ENCODE results near the gene TRMT10B. TPM values are rescaled to one million over a fixed set of nuclear protein-coding genes. Genes with fewer than 3 reads are reported as not detected.
"Not testable (repeated sequence)": the region's sequence is repeated elsewhere in the genome, so short reads cannot be mapped to it uniquely, and the experiment has no call there.

TRMT10B gene
- polyA plus RNA-seq, 3 donors from 2014 or later: 7.8 to 11.9 (median 9.2) TPM

DNA sequence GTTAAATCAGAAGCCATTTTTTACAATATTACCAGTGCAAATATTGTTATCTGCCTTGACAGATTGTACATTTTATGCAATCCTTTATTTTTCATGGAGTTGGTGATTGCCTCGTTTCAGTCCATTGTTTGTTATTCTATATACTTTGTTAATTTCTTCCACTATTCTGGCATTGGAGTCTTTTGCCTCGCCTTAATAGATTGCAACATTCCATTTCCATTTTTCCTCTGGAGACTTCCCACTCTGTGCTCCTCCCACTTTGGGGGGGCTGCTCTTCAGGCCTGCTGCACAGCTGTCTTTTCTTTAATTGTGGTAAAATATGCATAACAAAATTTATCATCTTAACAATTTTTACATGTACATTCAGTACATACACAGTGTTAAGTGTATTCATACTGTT is 42.6 kb downstream of the TRMT10B start:
- peaks cover 0 to 12% (median 0%) of the 10 kb centered on the region in 3 donors for H3K36me3 Mint-ChIP-seq
- peaks cover 9 to 11% of the 10 kb centered on the region in 2 donors for H3K4me1 Mint-ChIP-seq
- DNase-seq: no peak
- H3K27ac Mint-ChIP-seq: no peak overlapping the region
- no peak overlapping the region for H3K4me3 Mint-ChIP-seq
- peaks cover 6 to 18% (median 12%) of the 10 kb centered on the region in 3 donors for H3K27me3 Mint-ChIP-seq (ENCODE audit: low read depth in 3 of 3)
- no peaks in the 10 kb centered on the region for H3K9me3 Mint-ChIP-seq

DNA sequence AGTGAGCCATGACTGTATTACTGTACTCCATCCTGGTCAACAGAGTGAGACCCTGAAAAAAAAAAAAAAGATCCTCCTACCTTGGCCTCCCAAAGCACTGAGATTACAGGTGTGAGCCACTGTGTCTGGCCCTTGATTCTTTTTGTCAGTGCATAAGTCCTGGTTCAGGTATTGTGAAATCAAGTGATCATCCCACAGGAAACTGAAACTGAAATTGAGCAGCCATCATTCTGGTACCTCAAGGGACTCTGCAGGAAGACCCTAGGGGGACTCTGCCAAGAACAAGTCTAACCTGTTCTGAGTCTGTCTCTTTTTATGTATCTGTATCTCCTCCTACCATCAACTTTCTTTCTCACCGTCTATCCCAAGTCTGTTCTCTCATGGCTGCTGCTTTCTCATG is 45.1 kb downstream of the TRMT10B start:
- Mint-ChIP-seq H3K27ac (no peak overlapping the region), H3K36me3 (peaks cover 0 to 9% (median 0%) of the 10 kb centered on the region in 3 donors), H3K9me3 (no peaks in the 10 kb centered on the region), H3K4me3 (peak overlapping the region in 2 of 5 donors; percentile 89 to 91), H3K27me3 (ENCODE audit: low read depth in 3 of 3) (peaks cover 6 to 18% (median 11%) of the 10 kb centered on the region in 3 donors), H3K4me1 (peaks cover 31% of the 10 kb centered on the region in 2 donors)
- DNase-seq: no peak

DNA sequence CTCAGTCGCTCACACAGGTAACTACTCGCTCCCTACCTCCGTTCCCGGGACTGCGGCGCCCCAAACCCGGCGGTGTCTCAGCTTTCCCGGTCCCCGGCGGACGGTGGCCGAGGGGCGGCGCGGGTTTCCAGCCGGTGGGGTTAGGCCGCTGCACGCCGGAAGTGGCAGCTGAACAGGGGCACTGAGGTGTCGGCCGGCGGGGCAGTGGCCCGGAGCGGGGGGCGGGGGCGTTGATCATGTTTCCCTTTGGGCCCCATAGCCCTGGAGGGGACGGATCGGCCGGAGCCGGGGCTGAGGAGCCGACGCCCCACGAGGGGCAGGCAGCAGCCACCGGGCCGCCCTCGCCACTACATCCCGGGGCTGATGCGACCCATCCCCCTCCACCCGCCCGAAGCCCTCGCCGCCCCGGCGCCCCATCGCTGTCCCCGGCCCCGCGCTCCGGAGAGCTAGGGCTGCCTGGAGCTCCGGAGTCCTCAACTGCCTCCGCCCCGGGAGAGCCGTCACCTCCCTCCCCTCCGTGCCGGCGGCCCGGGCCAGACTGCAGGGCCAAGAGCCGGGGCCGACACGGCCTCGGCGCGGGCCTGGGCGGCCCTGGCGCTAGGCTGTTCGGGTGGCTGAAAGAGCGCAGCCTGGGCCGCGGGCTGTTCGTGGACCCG is 47.2 kb downstream of the TRMT10B start, which contains the start of gene DCAF10:
TSS of gene DCAF10 (plus strand) at position 167 of the 656 bp plus-strand sequence. CDS start at position 237, 70 bp downstream.
- peak within 1 kb of the TSS; percentile 89 to 94 (median 91) for H3K4me3 Mint-ChIP-seq
- peaks cover 35 to 51% of the 10 kb centered on the region in 2 donors for H3K4me1 Mint-ChIP-seq
- H3K36me3 Mint-ChIP-seq: peaks cover 0 to 9% (median 0%) of the 10 kb centered on the region in 3 donors
- H3K27ac Mint-ChIP-seq: peak within 1 kb of the TSS; percentile 83 to 96 (median 94)
- H3K27me3 Mint-ChIP-seq (ENCODE audit: low read depth in 3 of 3): peaks cover 6 to 16% (median 11%) of the 10 kb centered on the region in 3 donors
- no peaks in the 10 kb centered on the region for H3K9me3 Mint-ChIP-seq
- peak; percentile 89 to 90 (median 89) for DNase-seq

GRCh38 chr9:37801287-37801850 is 47.8 kb downstream of the TRMT10B start:
- Mint-ChIP-seq H3K27ac (peak overlapping the region; percentile 79 to 89 (median 84)), H3K9me3 (no peaks in the 10 kb centered on the region), H3K4me3 (peak overlapping the region; percentile 82 to 94 (median 89)), H3K36me3 (peaks cover 0 to 6% (median 0%) of the 10 kb centered on the region in 3 donors), H3K4me1 (peaks cover 38 to 56% of the 10 kb centered on the region in 2 donors), H3K27me3 (ENCODE audit: low read depth in 3 of 3) (peaks cover 6 to 14% (median 8%) of the 10 kb centered on the region in 3 donors)
- no peak for DNase-seq

DNA sequence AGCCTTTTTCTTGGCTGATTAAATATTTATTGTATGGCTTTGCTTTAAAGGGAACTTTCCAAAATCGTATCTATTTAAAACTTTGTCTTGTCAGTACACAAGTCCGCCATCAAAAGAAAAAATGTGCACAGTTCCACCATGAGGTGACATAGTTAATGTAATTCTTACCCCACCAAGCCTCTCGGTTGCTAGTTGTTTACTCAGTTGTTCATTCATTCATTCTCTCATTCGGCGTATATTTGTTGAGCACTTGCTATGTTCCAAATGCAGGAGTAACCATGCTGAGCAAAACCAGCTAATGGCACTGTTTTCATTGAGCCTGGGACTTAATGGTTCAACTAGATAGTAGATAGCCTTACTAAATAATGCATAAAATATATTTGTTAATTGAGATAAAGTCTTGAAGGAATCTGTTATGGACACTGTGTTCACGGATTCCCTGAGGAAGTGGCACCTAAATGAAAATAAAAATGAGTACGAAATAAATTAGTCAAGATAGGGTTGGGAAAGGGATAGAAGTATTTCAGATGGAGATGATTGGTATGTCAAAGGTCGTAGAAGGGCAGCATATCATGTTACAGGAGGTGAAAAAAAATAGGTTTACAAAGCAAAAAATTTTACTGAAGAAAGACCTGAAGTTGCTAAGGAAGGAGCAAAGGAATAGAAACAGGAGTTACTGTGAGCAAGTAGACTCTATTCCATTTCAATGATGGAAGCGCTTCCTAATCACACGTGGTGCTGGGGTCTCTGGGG is 48.5 kb downstream of the TRMT10B start:
- no peak for DNase-seq
- Mint-ChIP-seq H3K36me3 (no peaks in the 10 kb centered on the region), H3K4me1 (peaks cover 38 to 62% of the 10 kb centered on the region in 2 donors)

DNA sequence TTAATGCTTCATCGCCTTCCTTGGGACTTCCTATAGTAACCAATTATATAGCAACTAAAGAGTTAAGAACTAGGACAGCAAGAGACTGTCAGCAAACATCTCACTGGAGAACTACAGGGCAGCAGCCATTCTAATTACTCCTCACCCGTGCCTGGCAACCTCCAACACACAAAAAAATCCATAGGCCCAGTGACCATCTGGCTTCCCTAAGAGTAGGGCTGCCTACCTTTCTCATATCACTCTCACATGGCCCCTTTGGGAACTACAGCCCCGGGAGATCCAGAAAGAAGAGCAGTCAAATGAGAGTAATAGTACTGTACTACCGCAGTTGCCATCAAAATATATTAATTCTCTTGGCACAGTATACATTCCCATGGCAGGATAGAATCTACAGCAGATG is 52.7 kb downstream of the TRMT10B start:
- peaks cover 0 to 1% (median 0%) of the 10 kb centered on the region in 3 donors for H3K36me3 Mint-ChIP-seq
- no peak overlapping the region for H3K4me3 Mint-ChIP-seq
- no peaks in the 10 kb centered on the region for H3K9me3 Mint-ChIP-seq
- DNase-seq: no peak
- H3K4me1 Mint-ChIP-seq: peaks cover 29 to 60% of the 10 kb centered on the region in 2 donors
- peak overlapping the region in 1 of 6 donors; percentile 13 for H3K27ac Mint-ChIP-seq
- H3K27me3 Mint-ChIP-seq (ENCODE audit: low read depth in 3 of 3): peaks cover 0 to 3% (median 1%) of the 10 kb centered on the region in 3 donors

More for the DNA sequence above, 48.5 kb downstream of the TRMT10B start:
- H3K27me3 Mint-ChIP-seq (ENCODE audit: low read depth in 3 of 3): peaks cover 6 to 14% (median 7%) of the 10 kb centered on the region in 3 donors
- H3K4me3 Mint-ChIP-seq: peak overlapping the region; percentile 82 to 94 (median 89)
- H3K27ac Mint-ChIP-seq: peak overlapping the region; percentile 79 to 89 (median 84)
- no peaks in the 10 kb centered on the region for H3K9me3 Mint-ChIP-seq

- DNase-seq; H3K36me3 Mint-ChIP-seq; H3K27me3 Mint-ChIP-seq (ENCODE audit: low read depth in 3 of 3); H3K9me3 Mint-ChIP-seq; H3K27ac Mint-ChIP-seq; H3K4me3 Mint-ChIP-seq: not testable (repeated sequence)
- H3K4me1 Mint-ChIP-seq: peaks cover 8 to 40% of the 10 kb centered on the region in 2 donors
Observed at GRCh38 chr9:37809676-37810075, 56.1 kb downstream of the TRMT10B start.

GRCh38 chr9:37811906-37812476 is 58.4 kb downstream of the TRMT10B start:
- Mint-ChIP-seq H3K36me3 (peaks cover 0 to 5% (median 0%) of the 10 kb centered on the region in 3 donors), H3K27ac (peak overlapping the region in 5 of 6 donors; percentile 0 to 58 (median 15)), H3K4me3 (no peak overlapping the region), H3K4me1 (peaks cover 2 to 19% of the 10 kb centered on the region in 2 donors), H3K27me3 (ENCODE audit: low read depth in 3 of 3) (peaks cover 0 to 2% (median 0%) of the 10 kb centered on the region in 3 donors), H3K9me3 (no peaks in the 10 kb centered on the region)
- DNase-seq: no peak

DNA sequence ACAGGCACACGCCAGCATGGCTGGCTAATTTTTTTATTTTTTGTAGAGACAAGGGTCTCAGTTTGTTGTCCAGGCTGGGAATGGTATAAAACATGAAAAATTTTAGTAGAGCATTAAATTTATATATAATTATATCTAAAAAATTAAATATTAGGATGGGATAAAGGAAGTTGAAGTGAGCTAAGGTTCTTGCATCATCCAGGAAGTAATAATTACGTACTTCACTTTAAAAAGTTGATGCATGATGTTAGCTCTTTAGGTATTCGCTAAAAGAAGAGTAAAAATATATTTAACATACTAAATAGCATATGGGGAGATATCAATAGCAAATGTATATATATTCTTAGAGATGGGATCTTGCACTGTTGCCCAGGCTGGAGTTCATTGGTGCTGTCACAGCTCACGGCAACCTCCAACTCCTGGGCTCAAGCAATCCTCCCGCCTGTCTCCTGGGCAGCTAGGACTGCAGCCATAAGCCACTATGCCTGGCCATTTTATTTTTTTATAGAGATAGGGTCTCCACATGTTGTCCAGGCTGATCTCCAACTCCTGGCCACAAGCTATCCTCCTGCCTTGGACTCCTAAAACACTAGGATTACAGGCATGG is 59.3 kb downstream of the TRMT10B start:
- no peak for DNase-seq
- peaks cover 2 to 19% of the 10 kb centered on the region in 2 donors for H3K4me1 Mint-ChIP-seq
- H3K27me3 Mint-ChIP-seq (ENCODE audit: low read depth in 3 of 3): peaks cover 0 to 2% (median 0%) of the 10 kb centered on the region in 3 donors
- no peaks in the 10 kb centered on the region for H3K9me3 Mint-ChIP-seq
- H3K36me3 Mint-ChIP-seq: peaks cover 0 to 5% (median 0%) of the 10 kb centered on the region in 3 donors
- H3K27ac Mint-ChIP-seq: peak overlapping the region in 3 of 6 donors; percentile 32 to 80 (median 64)
- no peak overlapping the region for H3K4me3 Mint-ChIP-seq

DNA sequence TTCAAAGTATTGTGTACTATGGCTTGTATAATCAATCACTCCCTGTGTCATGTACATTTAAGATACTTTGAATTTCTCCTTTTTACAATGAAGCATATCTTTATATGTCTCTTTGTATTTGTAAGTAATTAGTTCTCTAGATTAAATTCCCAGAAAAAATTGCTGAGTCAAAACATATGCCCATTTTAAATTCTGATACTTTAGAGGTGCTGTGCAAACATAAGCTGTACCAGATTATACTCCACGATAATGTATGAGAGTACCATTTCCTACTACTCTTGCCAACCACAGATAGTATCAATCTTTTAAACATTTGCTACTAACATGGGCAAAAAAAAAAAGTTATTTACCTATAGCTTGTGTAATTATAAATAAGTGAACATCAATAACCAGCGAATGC is 65.2 kb downstream of the TRMT10B start:
- H3K36me3 Mint-ChIP-seq: peaks cover 13 to 18% (median 16%) of the 10 kb centered on the region in 3 donors

DNA sequence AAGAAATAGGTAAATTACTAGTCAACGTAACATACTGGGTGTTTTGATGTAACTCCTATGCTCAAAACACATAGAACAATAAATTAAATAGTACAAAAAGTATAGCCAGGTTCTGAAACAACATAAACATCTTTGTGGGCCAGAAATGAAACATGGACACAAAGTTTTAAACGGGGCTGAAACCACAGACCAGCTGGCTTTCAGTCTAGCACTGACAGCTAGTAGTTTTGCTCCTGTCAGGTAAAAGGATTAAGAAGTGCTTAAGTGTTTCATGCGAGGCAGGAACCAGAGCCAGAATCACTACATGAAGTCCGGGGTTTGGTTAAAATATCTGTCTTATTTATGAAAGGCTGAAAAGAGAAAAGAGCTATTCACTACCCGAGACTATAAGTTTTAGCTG is 66.5 kb downstream of the TRMT10B start:
- Mint-ChIP-seq H3K4me3 (no peak overlapping the region), H3K9me3 (no peaks in the 10 kb centered on the region), H3K36me3 (peaks cover 23 to 29% (median 24%) of the 10 kb centered on the region in 3 donors), H3K27ac (no peak overlapping the region), H3K4me1 (peaks cover 0 to 12% of the 10 kb centered on the region in 2 donors), H3K27me3 (ENCODE audit: low read depth in 3 of 3) (peaks cover 0 to 2% (median 0%) of the 10 kb centered on the region in 3 donors)
- DNase-seq: no peak

More for the DNA sequence above, 65.2 kb downstream of the TRMT10B start:
- Mint-ChIP-seq H3K4me3 (no peak overlapping the region), H3K27me3 (ENCODE audit: low read depth in 3 of 3) (peaks cover 0 to 2% (median 0%) of the 10 kb centered on the region in 3 donors), H3K4me1 (peaks cover 0 to 12% of the 10 kb centered on the region in 2 donors), H3K9me3 (no peaks in the 10 kb centered on the region), H3K27ac (no peak overlapping the region)
- DNase-seq: no peak

GRCh38 chr9:37825174-37825573 is 71.6 kb downstream of the TRMT10B start:
- H3K27me3 Mint-ChIP-seq (ENCODE audit: low read depth in 3 of 3); H3K4me1 Mint-ChIP-seq; DNase-seq; H3K9me3 Mint-ChIP-seq; H3K27ac Mint-ChIP-seq; H3K4me3 Mint-ChIP-seq: not testable (repeated sequence)
- H3K36me3 Mint-ChIP-seq: peaks cover 26 to 39% (median 30%) of the 10 kb centered on the region in 3 donors

Measured in immature natural killer cell (primary cell).